HEK293 (cell line): ENCODE results near the gene MUS81.

ENCODE experiments used
- BCL11A ChIP-seq: fragments of 450-650 bp; formaldehyde crosslinking; IDR thresholded peaks from 2 replicates; pipeline ENCODE4 v1.5.1; 2016; ENCODE audit warnings: low read depth, missing biosample characterization, missing genetic modification characterization
- BCL11B ChIP-seq: fragments of 450-650 bp; formaldehyde crosslinking; IDR thresholded peaks from 2 replicates; pipeline ENCODE4 v1.5.1; 2016; ENCODE audit warnings: low read depth, missing biosample characterization, missing genetic modification characterization
- CTCF ChIP-seq: fragments of 450-650 bp; formaldehyde crosslinking; IDR thresholded peaks from 2 replicates; pipeline ENCODE4 v1.5.1; 2016; ENCODE audit warnings: missing biosample characterization, missing genetic modification characterization
- INSM2 ChIP-seq: fragments of 450-650 bp; formaldehyde crosslinking; IDR thresholded peaks from 2 replicates; pipeline ENCODE4 v1.5.1; 2016; ENCODE audit warnings: missing biosample characterization, missing genetic modification characterization
- KLF10 ChIP-seq: fragments of 450-650 bp; IDR thresholded peaks from 2 replicates; pipeline ENCODE4 v1.5.1; 2018; ENCODE audit warnings: missing biosample characterization, mild to moderate bottlenecking, missing genetic modification characterization
- PRDM10 ChIP-seq: fragments of 450-650 bp; formaldehyde crosslinking; IDR thresholded peaks from 2 replicates; pipeline ENCODE4 v1.5.1; 2016; ENCODE audit warnings: missing biosample characterization, missing genetic modification characterization
- ZFHX2 ChIP-seq: fragments of 450-650 bp; formaldehyde crosslinking; conservative IDR thresholded peaks from 2 replicates; pipeline ENCODE4 v1.5.1; 2016; ENCODE audit warnings: missing biosample characterization, missing genetic modification characterization
- ZNF112 ChIP-seq: fragments of 450-650 bp; formaldehyde crosslinking; IDR thresholded peaks from 2 replicates; pipeline ENCODE4 v1.5.0; 2017; ENCODE audit warnings: missing biosample characterization, missing genetic modification characterization
- ZNF133 ChIP-seq: fragments of 450-650 bp; formaldehyde crosslinking; IDR thresholded peaks from 2 replicates; pipeline ENCODE4 v1.5.1; 2016; ENCODE audit warnings: missing biosample characterization, missing genetic modification characterization
- ZNF157 ChIP-seq: fragments of 450-650 bp; formaldehyde crosslinking; IDR thresholded peaks from 2 replicates; pipeline ENCODE4 v1.5.1; 2016; ENCODE audit warnings: missing biosample characterization, missing genetic modification characterization
- ZNF169 ChIP-seq: fragments of 450-650 bp; formaldehyde crosslinking; IDR thresholded peaks from 2 replicates; pipeline ENCODE4 v1.5.1; 2016; ENCODE audit warnings: missing biosample characterization, missing genetic modification characterization
- ZNF174 ChIP-seq: fragments of 450-650 bp; formaldehyde crosslinking; IDR thresholded peaks from 2 replicates; pipeline ENCODE4 v1.5.0; 2017; ENCODE audit warnings: missing biosample characterization, mild to moderate bottlenecking, missing genetic modification characterization
- ZNF184 ChIP-seq: fragments of 450-650 bp; IDR thresholded peaks from 2 replicates; pipeline ENCODE4 v1.5.1; 2018; ENCODE audit warnings: missing biosample characterization, mild to moderate bottlenecking, missing genetic modification characterization
- ZNF19 ChIP-seq: fragments of 450-650 bp; formaldehyde crosslinking; IDR thresholded peaks from 2 replicates; pipeline ENCODE4; 2016; ENCODE audit warnings: missing biosample characterization, missing genetic modification characterization, low read depth
- ZNF214 ChIP-seq: fragments of 450-650 bp; formaldehyde crosslinking; IDR thresholded peaks from 2 replicates; pipeline ENCODE4 v1.5.1; 2017; ENCODE audit warnings: missing biosample characterization, mild to moderate bottlenecking, missing genetic modification characterization, borderline replicate concordance
- ZNF24 ChIP-seq: fragments of 450-650 bp; formaldehyde crosslinking; IDR thresholded peaks from 2 replicates; pipeline ENCODE4 v1.5.1; 2016; ENCODE audit warnings: missing biosample characterization, missing genetic modification characterization
- ZNF280D ChIP-seq: fragments of 450-650 bp; formaldehyde crosslinking; IDR thresholded peaks from 2 replicates; pipeline ENCODE4 v1.5.1; 2016; ENCODE audit warnings: missing biosample characterization, missing genetic modification characterization
- ZNF324 ChIP-seq: fragments of 450-650 bp; formaldehyde crosslinking; IDR thresholded peaks from 2 replicates; pipeline ENCODE4 v1.5.1; 2016; ENCODE audit warnings: missing biosample characterization, missing genetic modification characterization
- ZNF37A ChIP-seq: fragments of 450-650 bp; IDR thresholded peaks from 2 replicates; pipeline ENCODE4 v1.5.1; 2018; ENCODE audit warnings: missing biosample characterization, missing genetic modification characterization
- ZNF521 ChIP-seq: fragments of 450-650 bp; formaldehyde crosslinking; IDR thresholded peaks from 2 replicates; pipeline ENCODE4 v1.5.1; 2017; ENCODE audit warnings: missing biosample characterization, mild to moderate bottlenecking, missing genetic modification characterization
- ZNF555 ChIP-seq: fragments of 450-650 bp; formaldehyde crosslinking; conservative IDR thresholded peaks from 2 replicates; pipeline ENCODE4 v1.5.1; 2017; ENCODE audit warnings: missing biosample characterization, mild to moderate bottlenecking, missing genetic modification characterization, inconsistent platforms
- ZNF654 ChIP-seq: fragments of 450-650 bp; formaldehyde crosslinking; IDR thresholded peaks from 2 replicates; pipeline ENCODE4 v1.5.1; 2016; ENCODE audit warnings: low read depth, missing biosample characterization, missing genetic modification characterization
- ZNF707 ChIP-seq: fragments of 450-650 bp; formaldehyde crosslinking; IDR thresholded peaks from 2 replicates; pipeline ENCODE4 v1.5.1; 2016; ENCODE audit warnings: missing biosample characterization, missing genetic modification characterization
- ZNF747 ChIP-seq: fragments of 450-650 bp; formaldehyde crosslinking; IDR thresholded peaks from 2 replicates; pipeline ENCODE4 v1.5.1; 2016; ENCODE audit warnings: missing biosample characterization, missing genetic modification characterization
- ZNF776 ChIP-seq: fragments of 450-650 bp; formaldehyde crosslinking; IDR thresholded peaks from 2 replicates; pipeline ENCODE4 v1.5.0; 2017; ENCODE audit warnings: missing biosample characterization, missing genetic modification characterization, borderline replicate concordance
- ZNF830 ChIP-seq: fragments of 450-650 bp; IDR thresholded peaks from 2 replicates; pipeline ENCODE4 v1.5.0; 2018; ENCODE audit warnings: missing biosample characterization, missing genetic modification characterization, low read depth, mild to moderate bottlenecking, moderate library complexity
- ZSCAN23 ChIP-seq: fragments of 450-650 bp; formaldehyde crosslinking; IDR thresholded peaks from 2 replicates; pipeline ENCODE4 v1.5.1; 2016; ENCODE audit warnings: missing biosample characterization, missing genetic modification characterization
- TF ChIP-seq, protein P1 (sequence below): fragments of 450-650 bp; formaldehyde crosslinking; IDR thresholded peaks from 2 replicates; pipeline ENCODE4 v1.5.1; 2017; ENCODE audit warnings: missing biosample characterization, missing genetic modification characterization

Gene MUS81

GRCh38 chr11:65888163-65888814 lies 28.1 kb downstream of the MUS81 start, which contains the start of gene FIBP (continued):
- TF ChIP-seq ZNF214 (tag by site-specific recombination) (no peak), ZSCAN23 (tag by site-specific recombination) (no peak), ZNF184 (tag by site-specific recombination) (no peak), ZNF707 (no peak), ZNF169 (tag by site-specific recombination) (no peak), ZNF555 (tag by site-specific recombination) (no peak), ZNF747 (tag by site-specific recombination) (no peak), CTCF (tag by site-specific recombination) (peak; percentile 96), BCL11B (tag by site-specific recombination) (0 out of 2 replicates have a peak, but pooled peaks have one; percentile 45), ZFHX2 (tag by site-specific recombination) (peak; percentile 59), ZNF280D (no peak), INSM2 (tag by site-specific recombination) (no peak), ZNF19 (no peak), BCL11A (tag by site-specific recombination) (no peak), ZNF174 (no peak), ZNF830 (tag by site-specific recombination) (no peak), ZNF157 (tag by site-specific recombination) (no peak), ZNF654 (no peak; the same call in 1 of the 2 replicates), ZNF112 (tag by site-specific recombination) (no peak), ZNF521 (tag by site-specific recombination) (no peak), PRDM10 (tag by site-specific recombination) (0 out of 2 replicates have a peak, but pooled peaks have one; percentile 71), ZNF133 (no peak), ZNF324 (tag by site-specific recombination) (no peak), ZNF776 (tag by site-specific recombination) (no peak), ZNF37A (no peak), KLF10 (peak; percentile 65; the same call in 1 of the 2 replicates), ZNF24 (tag by site-specific recombination) (0 out of 2 replicates have a peak, but pooled peaks have one; percentile 28)
- TF ChIP-seq, protein P1, sequence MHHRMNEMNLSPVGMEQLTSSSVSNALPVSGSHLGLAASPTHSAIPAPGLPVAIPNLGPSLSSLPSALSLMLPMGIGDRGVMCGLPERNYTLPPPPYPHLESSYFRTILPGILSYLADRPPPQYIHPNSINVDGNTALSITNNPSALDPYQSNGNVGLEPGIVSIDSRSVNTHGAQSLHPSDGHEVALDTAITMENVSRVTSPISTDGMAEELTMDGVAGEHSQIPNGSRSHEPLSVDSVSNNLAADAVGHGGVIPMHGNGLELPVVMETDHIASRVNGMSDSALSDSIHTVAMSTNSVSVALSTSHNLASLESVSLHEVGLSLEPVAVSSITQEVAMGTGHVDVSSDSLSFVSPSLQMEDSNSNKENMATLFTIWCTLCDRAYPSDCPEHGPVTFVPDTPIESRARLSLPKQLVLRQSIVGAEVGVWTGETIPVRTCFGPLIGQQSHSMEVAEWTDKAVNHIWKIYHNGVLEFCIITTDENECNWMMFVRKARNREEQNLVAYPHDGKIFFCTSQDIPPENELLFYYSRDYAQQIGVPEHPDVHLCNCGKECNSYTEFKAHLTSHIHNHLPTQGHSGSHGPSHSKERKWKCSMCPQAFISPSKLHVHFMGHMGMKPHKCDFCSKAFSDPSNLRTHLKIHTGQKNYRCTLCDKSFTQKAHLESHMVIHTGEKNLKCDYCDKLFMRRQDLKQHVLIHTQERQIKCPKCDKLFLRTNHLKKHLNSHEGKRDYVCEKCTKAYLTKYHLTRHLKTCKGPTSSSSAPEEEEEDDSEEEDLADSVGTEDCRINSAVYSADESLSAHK (tag by site-specific recombination), result no peak
